HL-60/S4 treated with retinoic acid at 250 ng/mL for 4 days and 3 days (cell line): ENCODE results near the gene ESPN.

Experiments used
- in situ Hi-C: fragments of 300-500 bp; cut with MboI; formaldehyde crosslinking; loops from 2 replicates; pipeline ENCODE4 v1.7.0; 2022; ENCODE audit warnings: low sequenced_read_pairs

The ESPN gene

GRCh38 chr1:6508816-6509189, 84.2 kb downstream of the ESPN start:
- in situ Hi-C loops, result no loop called here

- in situ Hi-C loops, result no loop called here
These were observed 84.8 kb downstream of the ESPN start for GRCh38 chr1:6509220-6509918.

- in situ Hi-C loops, result no loop called here
These were observed 85.3 kb downstream of the ESPN start for GRCh38 chr1:6509919-6510291.

GRCh38 chr1:6510493-6510892, 85.9 kb downstream of the ESPN start:
- in situ Hi-C loops, result no loop called here
